Neural cell (in vitro differentiated cells): Measurements from ENCODE around the gene BABAM1. TPM values are rescaled to one million over a fixed set of nuclear protein-coding genes. Genes with fewer than 3 reads are reported as not detected.
A peak's percentile ranks its signal among the peaks of the same experiment; 100 is the strongest.

Experiments
- H2AFZ ChIP-seq: fragments of 200-600, 300-800 bp; sonication (generic), shearing (Covaris generic); 2 replicates; pipeline ENCODE4 v1.6.0; 2014; ENCODE audit warnings: low read depth, mild to moderate bottlenecking, antibody characterized with exemption, low read length, moderate library complexity
- H3F3A ChIP-seq: fragments of 200-600 bp; shearing (Covaris generic); 2 replicates; pipeline ENCODE4 v1.6.1; 2016; ENCODE audit warnings: mild to moderate bottlenecking, moderate library complexity, mixed read lengths, antibody characterized with exemption, low read length; ENCODE audit not compliant: insufficient read depth, poor library complexity, severe bottlenecking
- H3K27ac ChIP-seq: fragments of 200-600, 300-800 bp; sonication (generic), shearing (Covaris generic); 2 replicates; pipeline ENCODE4 v1.5.1; 2014; ENCODE audit warnings: mild to moderate bottlenecking, low read length, moderate library complexity
- H3K27me3 ChIP-seq: fragments of 300-800, 200-600 bp; sonication (generic), shearing (Covaris generic); 2 replicates; pipeline ENCODE4 v1.6.0; 2014; ENCODE audit warnings: mild to moderate bottlenecking, low read depth, low read length, moderate library complexity; ENCODE audit not compliant: insufficient read depth
- H3K36me3 ChIP-seq: fragments of 300-800, 200-600 bp; sonication (generic), shearing (Covaris generic); 2 replicates; pipeline ENCODE4 v1.5.1; 2014; ENCODE audit warnings: mild to moderate bottlenecking, antibody characterized with exemption, low read length, moderate library complexity; ENCODE audit not compliant: insufficient read depth
- H3K4me2 ChIP-seq: fragments of 300-800, 200-600 bp; sonication (generic), shearing (Covaris generic); 2 replicates; pipeline ENCODE4 v1.6.0; 2014; ENCODE audit warnings: mild to moderate bottlenecking, low read length
- H3K4me3 ChIP-seq: fragments of 300-800, 200-600 bp; sonication (generic), shearing (Covaris generic); 2 replicates; pipeline ENCODE4 v1.5.1; 2014; ENCODE audit warnings: mild to moderate bottlenecking, low read length, moderate library complexity
- H3K79me2 ChIP-seq: fragments of 200-600 bp; shearing (Covaris generic); replicated peaks from 2 replicates; pipeline ENCODE4 v1.6.0; 2014; ENCODE audit warnings: mild to moderate bottlenecking, low read length, moderate library complexity; ENCODE audit not compliant: insufficient read depth
- H3K9ac ChIP-seq: fragments of 300-800, 200-600 bp; sonication (generic), shearing (Covaris generic); 2 replicates; pipeline ENCODE4 v1.6.1; 2016; ENCODE audit warnings: mild to moderate bottlenecking, low read length, mixed read lengths
- H3K9me2 ChIP-seq: fragments of 200-600 bp; shearing (Covaris generic); 2 replicates; pipeline ENCODE4 v1.6.1; 2016; ENCODE audit warnings: mild to moderate bottlenecking, low read length, mixed read lengths; ENCODE audit not compliant: insufficient read depth
- H3K9me3 ChIP-seq: fragments of 200-600, 300-800 bp; sonication (generic), shearing (Covaris generic); 2 replicates; pipeline ENCODE4 v1.6.1; 2016; ENCODE audit warnings: mild to moderate bottlenecking, mixed run types, low read length, moderate library complexity, mixed read lengths
- H4K20me1 ChIP-seq: fragments of 200-600 bp; shearing (Covaris generic); 2 replicates; pipeline ENCODE4 v1.6.1; 2016; ENCODE audit warnings: mild to moderate bottlenecking, mixed run types; ENCODE audit not compliant: insufficient read depth
- CTCF ChIP-seq: fragments of 450-650 bp; IDR thresholded peaks from 2 replicates; pipeline ENCODE4 v1.5.1; 2014; ENCODE audit warnings: antibody characterized with exemption, mild to moderate bottlenecking, moderate library complexity; ENCODE audit not compliant: poor library complexity, severe bottlenecking
- EP300 ChIP-seq: fragments of 450-650 bp; conservative IDR thresholded peaks from 2 replicates; pipeline ENCODE4 v1.6.1; 2014; ENCODE audit warnings: antibody characterized with exemption, mild to moderate bottlenecking, moderate library complexity; ENCODE audit not compliant: poor library complexity, severe bottlenecking
- EZH2 ChIP-seq: fragments of 200-600, 300-800 bp; shearing (Covaris generic), sonication (generic); IDR thresholded peaks from 2 replicates; pipeline ENCODE4 v1.6.1; 2014; ENCODE audit warnings: antibody characterized with exemption, low read length, borderline replicate concordance, mild to moderate bottlenecking; ENCODE audit not compliant: insufficient read depth, poor library complexity, severe bottlenecking
- MXI1 ChIP-seq: fragments of 450-650 bp; conservative IDR thresholded peaks from 2 replicates; pipeline ENCODE4 v1.6.1; 2014; ENCODE audit warnings: antibody characterized with exemption, mild to moderate bottlenecking; ENCODE audit not compliant: poor library complexity, severe bottlenecking
- POLR2AphosphoS5 ChIP-seq: IDR thresholded peaks from 2 replicates; pipeline ENCODE4 v1.6.1; 2012
- RAD21 ChIP-seq: fragments of 450-650 bp; conservative IDR thresholded peaks from 2 replicates; pipeline ENCODE4 v1.6.1; 2014; ENCODE audit warnings: antibody characterized with exemption, mild to moderate bottlenecking, moderate library complexity
- SMC3 ChIP-seq: fragments of 450-650 bp; conservative IDR thresholded peaks from 2 replicates; pipeline ENCODE4 v1.6.1; 2014; ENCODE audit warnings: antibody characterized with exemption, mild to moderate bottlenecking, moderate library complexity; ENCODE audit not compliant: poor library complexity
- TAF1 ChIP-seq: IDR thresholded peaks from 2 replicates; pipeline ENCODE4 v1.6.1; 2012; ENCODE audit warnings: low read depth
- polyA plus RNA-seq: library from polyadenylated mRNA; depleted of rRNA; stranded (reverse); fragments of >200 nt; gene quantifications from 2 replicates; pipeline ENCODE4 v1.2.3, GENCODE V29; 2014
- TF ChIP-seq, protein P1 (sequence below): IDR thresholded peaks from 2 replicates; pipeline ENCODE4 v1.6.1; 2012; ENCODE audit warnings: borderline replicate concordance

BABAM1 gene
- polyA plus RNA-seq, 1 donor from 2014 or later: 123 TPM

DNA sequence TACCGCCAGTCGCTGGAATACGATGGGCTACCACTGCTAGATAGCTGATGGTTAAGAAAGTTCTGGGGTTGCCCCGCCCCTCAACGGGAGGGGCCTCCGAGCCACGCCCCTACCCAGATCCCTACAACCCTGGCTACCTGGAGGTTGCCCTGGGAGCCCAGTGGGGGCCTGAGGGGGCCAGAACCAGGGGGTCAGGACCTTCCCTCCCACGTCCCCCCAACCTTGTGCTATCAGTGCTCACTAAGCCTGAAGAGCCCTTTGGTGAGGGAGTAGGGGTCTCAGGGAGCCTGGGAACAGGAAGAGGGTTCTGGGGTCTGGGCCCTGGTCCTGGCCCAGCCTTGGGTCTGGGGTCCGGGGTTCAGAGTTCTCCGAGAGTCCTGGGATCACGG, 32.3 kb upstream of the BABAM1 start:
- peak overlapping the region; percentile 39 for H3K4me2 ChIP-seq
- H3K9ac ChIP-seq: peak overlapping the region; percentile 65
- no peaks in the 10 kb centered on the region for H4K20me1 ChIP-seq
- no peaks in the 10 kb centered on the region for H3K9me2 ChIP-seq
- H3K27ac ChIP-seq: peak overlapping the region; percentile 45
- H3K36me3 ChIP-seq: no peaks in the 10 kb centered on the region
- no peaks in the 10 kb centered on the region for H3K27me3 ChIP-seq
- H3F3A ChIP-seq: no peaks in the 10 kb centered on the region
- H2AFZ ChIP-seq: no peak overlapping the region
- no peaks in the 10 kb centered on the region for H3K9me3 ChIP-seq
- TF ChIP-seq CTCF (no peak), EZH2 (no peak), EP300 (no peak), TAF1 (no peak), MXI1 (no peak), SMC3 (no peak), POLR2AphosphoS5 (no peak), RAD21 (no peak)
- TF ChIP-seq, protein P1, sequence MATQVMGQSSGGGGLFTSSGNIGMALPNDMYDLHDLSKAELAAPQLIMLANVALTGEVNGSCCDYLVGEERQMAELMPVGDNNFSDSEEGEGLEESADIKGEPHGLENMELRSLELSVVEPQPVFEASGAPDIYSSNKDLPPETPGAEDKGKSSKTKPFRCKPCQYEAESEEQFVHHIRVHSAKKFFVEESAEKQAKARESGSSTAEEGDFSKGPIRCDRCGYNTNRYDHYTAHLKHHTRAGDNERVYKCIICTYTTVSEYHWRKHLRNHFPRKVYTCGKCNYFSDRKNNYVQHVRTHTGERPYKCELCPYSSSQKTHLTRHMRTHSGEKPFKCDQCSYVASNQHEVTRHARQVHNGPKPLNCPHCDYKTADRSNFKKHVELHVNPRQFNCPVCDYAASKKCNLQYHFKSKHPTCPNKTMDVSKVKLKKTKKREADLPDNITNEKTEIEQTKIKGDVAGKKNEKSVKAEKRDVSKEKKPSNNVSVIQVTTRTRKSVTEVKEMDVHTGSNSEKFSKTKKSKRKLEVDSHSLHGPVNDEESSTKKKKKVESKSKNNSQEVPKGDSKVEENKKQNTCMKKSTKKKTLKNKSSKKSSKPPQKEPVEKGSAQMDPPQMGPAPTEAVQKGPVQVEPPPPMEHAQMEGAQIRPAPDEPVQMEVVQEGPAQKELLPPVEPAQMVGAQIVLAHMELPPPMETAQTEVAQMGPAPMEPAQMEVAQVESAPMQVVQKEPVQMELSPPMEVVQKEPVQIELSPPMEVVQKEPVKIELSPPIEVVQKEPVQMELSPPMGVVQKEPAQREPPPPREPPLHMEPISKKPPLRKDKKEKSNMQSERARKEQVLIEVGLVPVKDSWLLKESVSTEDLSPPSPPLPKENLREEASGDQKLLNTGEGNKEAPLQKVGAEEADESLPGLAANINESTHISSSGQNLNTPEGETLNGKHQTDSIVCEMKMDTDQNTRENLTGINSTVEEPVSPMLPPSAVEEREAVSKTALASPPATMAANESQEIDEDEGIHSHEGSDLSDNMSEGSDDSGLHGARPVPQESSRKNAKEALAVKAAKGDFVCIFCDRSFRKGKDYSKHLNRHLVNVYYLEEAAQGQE: no peak
- H3K79me2 ChIP-seq: peaks cover 3% of the 10 kb centered on the region
- H3K4me3 ChIP-seq: peak overlapping the region; percentile 68

GRCh38 chr19:17235300-17235970, 31.8 kb upstream of the BABAM1 start:
- Histone ChIP-seq H3K9ac (peak overlapping the region; percentile 65), H3K36me3 (no peaks in the 10 kb centered on the region), H3K4me2 (peak overlapping the region; percentile 39), H3K9me3 (no peaks in the 10 kb centered on the region), H4K20me1 (no peaks in the 10 kb centered on the region), H3K9me2 (no peaks in the 10 kb centered on the region), H3K79me2 (peaks cover 3% of the 10 kb centered on the region), H3K27ac (peak overlapping the region; percentile 45), H3F3A (no peaks in the 10 kb centered on the region), H2AFZ (no peak overlapping the region), H3K27me3 (no peaks in the 10 kb centered on the region), H3K4me3 (peak overlapping the region; percentile 68)
- TF ChIP-seq MXI1 (peak; percentile 90), TAF1 (no peak), EP300 (peak; percentile 11), RAD21 (peak; percentile 66), SMC3 (peak; percentile 68), EZH2 (no peak), CTCF (peak; percentile 85)
- TF ChIP-seq, protein P1: peak; percentile 19
